IMR-90 (cell line): ENCODE measurements around the gene FLT1. TPM values are rescaled to one million over a fixed set of nuclear protein-coding genes. Genes with fewer than 3 reads are reported as not detected.

Experiments
- ATAC-seq: fragments of 200-7000 bp; cut with Tn5 transposase; 2 replicates; pipeline ENCODE4 v1.9.1; 2020; ENCODE audit warnings: low read depth, mild to moderate bottlenecking, moderate library complexity
- BruUV-seq: library from RNA; stranded (reverse); fragments of 400-500 nt; replicated peaks from 2 replicates; lab custom pipeline; 2021; lab: Mats Ljungman, UMichigan
- CTCF ChIA-PET: fragments of 300-600 bp; formaldehyde crosslinking; extraction: SDS; loops from one replicate; lab custom pipeline; 2021; ENCODE audit warnings: antibody characterized with exemption; lab: Yijun Ruan, JAX
- POLR2A ChIA-PET: fragments of 300-600 bp; sonication (Branson Sonifier 250); formaldehyde crosslinking; loops from one replicate; lab custom pipeline; 2022; ENCODE audit warnings: antibody characterized with exemption; ENCODE audit not compliant: unreplicated experiment; lab: Charles Lee
- DNase-seq: peaks from one replicate; pipeline ENCODE4 v3.0.0; 2013
- H2AFZ ChIP-seq: replicated peaks from 2 replicates; pipeline ENCODE3; 2013; ENCODE audit warnings: low read length, mild to moderate bottlenecking; ENCODE audit not compliant: poor library complexity
- H2AK5ac ChIP-seq: 2 replicates; pipeline ENCODE4 v1.6.1; 2013; ENCODE audit warnings: low read depth, low read length, inconsistent platforms
- H2AK9ac ChIP-seq: replicated peaks from 2 replicates; pipeline ENCODE3; 2013; ENCODE audit warnings: mild to moderate bottlenecking, low read depth, low read length, moderate library complexity; ENCODE audit not compliant: poor library complexity
- H2BK120ac ChIP-seq: 2 replicates; pipeline ENCODE4 v1.6.1; 2013; ENCODE audit warnings: low read depth, low read length, inconsistent platforms
- H2BK15ac ChIP-seq: 3 replicates; pipeline ENCODE4 v1.6.1; 2013; ENCODE audit warnings: low read depth, low read length, inconsistent platforms
- H2BK20ac ChIP-seq: 2 replicates; pipeline ENCODE4 v1.6.1; 2013; ENCODE audit warnings: low read depth, mild to moderate bottlenecking, inconsistent platforms, low read length, moderate library complexity
- H2BK5ac ChIP-seq: 2 replicates; pipeline ENCODE4 v1.6.1; 2013; ENCODE audit warnings: mild to moderate bottlenecking, low read depth, low read length, inconsistent platforms; ENCODE audit not compliant: poor library complexity, severe bottlenecking
- H3K14ac ChIP-seq: replicated peaks from 2 replicates; pipeline ENCODE4 v1.6.1; 2013; ENCODE audit warnings: low read depth, low read length, inconsistent platforms
- H3K18ac ChIP-seq: 2 replicates; pipeline ENCODE4 v1.6.1; 2013; ENCODE audit warnings: low read depth, low read length, control low read depth
- H3K23ac ChIP-seq: 2 replicates; pipeline ENCODE4 v1.6.1; 2013; ENCODE audit warnings: low read depth, low read length, inconsistent platforms
- H3K27ac ChIP-seq: 2 replicates; pipeline ENCODE4 v1.5.1; 2013; ENCODE audit warnings: mild to moderate bottlenecking, control low read depth, low read length; ENCODE audit not compliant: insufficient read depth
- H3K27me3 ChIP-seq: 2 replicates; pipeline ENCODE4 v1.6.1; 2013; ENCODE audit warnings: low read length; ENCODE audit not compliant: control insufficient read depth, insufficient read depth
- H3K36me3 ChIP-seq: 2 replicates; pipeline ENCODE4 v1.6.1; 2013; ENCODE audit warnings: low read length, mixed read lengths; ENCODE audit not compliant: control insufficient read depth, insufficient read depth
- H3K4ac ChIP-seq: 2 replicates; pipeline ENCODE4 v1.6.1; 2013; ENCODE audit warnings: low read depth, low read length, inconsistent platforms
- H3K4me1 ChIP-seq: 2 replicates; pipeline ENCODE4 v1.6.1; 2013; ENCODE audit warnings: low read length, mixed read lengths; ENCODE audit not compliant: control insufficient read depth, insufficient read depth
- H3K4me2 ChIP-seq: 2 replicates; pipeline ENCODE4 v1.6.1; 2013; ENCODE audit warnings: low read depth, mild to moderate bottlenecking, control low read depth, low read length, moderate library complexity
- H3K4me3 ChIP-seq: 2 replicates; pipeline ENCODE4 v1.5.1; 2013; ENCODE audit warnings: low read depth, mild to moderate bottlenecking, control low read depth, low read length, moderate library complexity; ENCODE audit not compliant: insufficient read depth
- H3K56ac ChIP-seq: 2 replicates; pipeline ENCODE4 v1.6.1; 2013; ENCODE audit warnings: low read length, inconsistent platforms; ENCODE audit not compliant: insufficient read depth; ENCODE audit errors: extremely low read depth
- H3K79me1 ChIP-seq, 2 experiments: 2 replicates each; pipeline ENCODE4 v1.6.1; 2013; ENCODE audit warnings: low read length in 2 of 2, inconsistent platforms in 1 of 2, low read depth in 1 of 2
- H3K9ac ChIP-seq: 2 replicates; pipeline ENCODE4 v1.6.1; 2013; ENCODE audit warnings: low read depth, low read length, control low read depth
- H3K9me1 ChIP-seq: 2 replicates; pipeline ENCODE4 v1.6.1; 2013; ENCODE audit warnings: low read length, inconsistent platforms; ENCODE audit not compliant: insufficient read depth
- H3K9me3 ChIP-seq: 2 replicates; pipeline ENCODE4 v1.6.1; 2013; ENCODE audit warnings: low read length; ENCODE audit not compliant: control insufficient read depth, insufficient read depth
- H4K20me1 ChIP-seq: 2 replicates; pipeline ENCODE4 v1.6.1; 2013; ENCODE audit warnings: low read length, inconsistent platforms; ENCODE audit not compliant: insufficient read depth
- H4K5ac ChIP-seq: 2 replicates; pipeline ENCODE4 v1.6.1; 2013; ENCODE audit warnings: mild to moderate bottlenecking, low read depth, low read length, control low read depth
- H4K8ac ChIP-seq, 2 experiments: 2 replicates each; pipeline ENCODE4 v1.6.1; 2013; ENCODE audit warnings: low read depth in 2 of 2, low read length in 2 of 2, control low read depth in 1 of 2, inconsistent platforms in 1 of 2
- H4K91ac ChIP-seq: 2 replicates; pipeline ENCODE4 v1.6.1; 2013; ENCODE audit warnings: low read depth, low read length, inconsistent platforms; ENCODE audit not compliant: insufficient read depth
- BHLHE40 ChIP-seq: fragments of 150-350 bp; IDR thresholded peaks from 2 replicates; pipeline ENCODE4 v1.6.1; 2016; ENCODE audit warnings: mild to moderate bottlenecking, low read depth, low read length
- CEBPB ChIP-seq: IDR thresholded peaks from 2 replicates; pipeline ENCODE4 v1.6.1; 2012; ENCODE audit warnings: low read depth, low read length, improper control_type of control experiment
- CHD1 ChIP-seq: IDR thresholded peaks from 2 replicates; pipeline ENCODE4 v1.6.1; 2012; ENCODE audit warnings: low read depth, low read length, improper control_type of control experiment
- FOS ChIP-seq: fragments of 150-350 bp; IDR thresholded peaks from 2 replicates; pipeline ENCODE4 v1.6.1; 2016; ENCODE audit warnings: low read depth, low read length
- MAZ ChIP-seq: IDR thresholded peaks from 2 replicates; pipeline ENCODE4 v1.6.1; 2012; ENCODE audit warnings: low read depth, mild to moderate bottlenecking, low read length, improper control_type of control experiment, moderate library complexity, borderline replicate concordance
- MXI1 ChIP-seq: IDR thresholded peaks from 2 replicates; pipeline ENCODE4 v1.6.1; 2012; ENCODE audit warnings: low read depth, mild to moderate bottlenecking, low read length, moderate library complexity, borderline replicate concordance
- NFE2L2 ChIP-seq: fragments of 150-350 bp; IDR thresholded peaks from 2 replicates; pipeline ENCODE4 v1.6.1; 2016; ENCODE audit warnings: low read depth, mild to moderate bottlenecking, low read length
- POLR2A ChIP-seq: IDR thresholded peaks from 2 replicates; pipeline ENCODE4 v1.6.1; 2012; ENCODE audit warnings: mild to moderate bottlenecking, low read depth, low read length
- RAD21 ChIP-seq: IDR thresholded peaks from 2 replicates; pipeline ENCODE4 v1.6.1; 2012; ENCODE audit warnings: low read length, improper control_type of control experiment
- RFX5 ChIP-seq: IDR thresholded peaks from 2 replicates; pipeline ENCODE4 v1.8.0; 2012; ENCODE audit warnings: low read depth, mild to moderate bottlenecking, low read length, moderate library complexity
- SMC3 ChIP-seq: fragments of 150-350 bp; IDR thresholded peaks from 2 replicates; pipeline ENCODE4 v1.6.1; 2016; ENCODE audit warnings: low read depth, mild to moderate bottlenecking, antibody characterized with exemption, low read length, moderate library complexity
- WGBS, 2 experiments: methylation state at CpG; one replicate each; pipeline versions ENCODE4 v1.1.5 to v1.1.7; 2013; ENCODE audit warnings: missing lambda C conversion rate in 2 of 2; ENCODE audit not compliant: insufficient read length in 1 of 2; ENCODE audit errors: extremely low coverage in 2 of 2; 5-methylcytosine and 5-hydroxymethylcytosine counted together
- dilution Hi-C: fragments of 300-500 bp; cut with HindIII; formaldehyde crosslinking; loops from one replicate; pipeline ENCODE4 v1.14.3; 2018; ENCODE audit warnings: low sequenced_read_pairs; ENCODE audit not compliant: unreplicated experiment
- in situ Hi-C: fragments of 300-500 bp; cut with MboI; formaldehyde crosslinking; loops from 3 replicates; pipeline ENCODE4 v1.14.3; 2019; ENCODE audit warnings: low sequenced_read_pairs, inconsistent platforms, mixed read lengths
- intact Hi-C: fragments of 100-400 bp; cut with micrococcal nuclease; formaldehyde crosslinking; loops from 2 replicates; pipeline ENCODE4 v1.10.0; 2022
- polyA plus RNA-seq, 3 experiments: library from polyadenylated mRNA; depleted of rRNA; stranded (reverse); fragments of >200 nt; gene quantifications; 2 replicates each; pipeline ENCODE4 v1.2.3, GENCODE V29; 2012; ENCODE audit warnings: low replicate concordance in 1 of 3
- total RNA-seq: library from RNA; depleted of rRNA; stranded (reverse); fragments of >200 nt; gene quantifications from 2 replicates; pipeline ENCODE4 v1.2.3, GENCODE V29; 2012
- TF ChIP-seq, protein P1 (sequence below): fragments of 150-350 bp; IDR thresholded peaks from 2 replicates; pipeline ENCODE4 v1.6.1; 2016; ENCODE audit warnings: low read depth, mild to moderate bottlenecking, low read length, moderate library complexity, borderline replicate concordance
- TF ChIP-seq, protein P2 (sequence below): fragments of 150-350 bp; IDR thresholded peaks from 2 replicates; pipeline ENCODE4 v1.6.1; 2017; ENCODE audit warnings: mild to moderate bottlenecking, antibody characterized with exemption, low read length, low read depth
- TF ChIP-seq, protein P3 (sequence below): conservative IDR thresholded peaks from 2 replicates; pipeline ENCODE4 v1.5.1; 2012; ENCODE audit warnings: mild to moderate bottlenecking, low read depth, low read length, improper control_type of control experiment

FLT1 gene
- total and polyA plus RNA-seq, 2 of the 4 experiments (the other 2 are of a cell fraction) = 4.5 to 10.4 TPM

DNA sequence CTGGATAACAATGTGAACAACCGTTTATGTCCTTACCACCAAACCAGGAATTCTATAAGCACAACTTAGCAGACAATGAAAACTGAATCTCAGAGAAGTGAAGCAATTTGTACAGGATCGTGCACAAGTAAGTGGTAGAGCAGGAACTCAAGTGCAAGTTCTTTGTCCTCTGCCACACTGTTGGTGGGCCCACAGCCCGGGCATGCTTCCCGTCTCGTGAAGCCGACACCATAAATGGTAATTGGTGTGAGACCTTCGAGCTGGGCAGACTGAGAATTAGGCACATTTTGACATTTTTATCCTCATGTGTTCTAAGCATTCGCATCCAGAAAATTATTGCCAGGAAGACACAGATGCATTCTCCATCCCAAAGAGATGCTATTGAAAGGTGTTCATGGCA is 27.9 kb upstream of the FLT1 start:
- no peak overlapping the region for H2BK5ac ChIP-seq
- H3K27me3 ChIP-seq = no peaks in the 10 kb centered on the region
- ChIA-PET CTCF (no interaction called here), POLR2A (no interaction called here)
- no peak overlapping the region for H2AK5ac ChIP-seq
- no peak overlapping the region for H4K8ac ChIP-seq
- intact Hi-C loops = no loop called here
- H3K79me1 ChIP-seq = no peaks in the 10 kb centered on the region
- no peak overlapping the region for H3K9ac ChIP-seq
- H3K56ac ChIP-seq = no peak overlapping the region
- H3K36me3 ChIP-seq = no peaks in the 10 kb centered on the region
- no peak overlapping the region for H3K4ac ChIP-seq
- no peak overlapping the region for H3K4me3 ChIP-seq
- H3K14ac ChIP-seq = no peak overlapping the region
- no peak overlapping the region for H2BK20ac ChIP-seq
- H2AK9ac ChIP-seq = no peak overlapping the region
- DNase-seq = no peak
- no TSS peak for BruUV-seq
- H2BK15ac ChIP-seq = no peak overlapping the region
- H3K4me1 ChIP-seq = peaks cover 3% of the 10 kb centered on the region
- dilution Hi-C loops = no loop called here
- no peak overlapping the region for H4K5ac ChIP-seq
- ATAC-seq = no peak
- H3K4me2 ChIP-seq = no peak overlapping the region
- no peak overlapping the region for H2AFZ ChIP-seq
- WGBS, 2 experiments = no CpG with 5 or more reads among the region's 8 CpGs
- TF ChIP-seq, protein P1, sequence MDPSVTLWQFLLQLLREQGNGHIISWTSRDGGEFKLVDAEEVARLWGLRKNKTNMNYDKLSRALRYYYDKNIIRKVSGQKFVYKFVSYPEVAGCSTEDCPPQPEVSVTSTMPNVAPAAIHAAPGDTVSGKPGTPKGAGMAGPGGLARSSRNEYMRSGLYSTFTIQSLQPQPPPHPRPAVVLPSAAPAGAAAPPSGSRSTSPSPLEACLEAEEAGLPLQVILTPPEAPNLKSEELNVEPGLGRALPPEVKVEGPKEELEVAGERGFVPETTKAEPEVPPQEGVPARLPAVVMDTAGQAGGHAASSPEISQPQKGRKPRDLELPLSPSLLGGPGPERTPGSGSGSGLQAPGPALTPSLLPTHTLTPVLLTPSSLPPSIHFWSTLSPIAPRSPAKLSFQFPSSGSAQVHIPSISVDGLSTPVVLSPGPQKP = no peak
- TF ChIP-seq NFE2L2 = no peak
- no peak for TF ChIP-seq SMC3
- TF ChIP-seq RFX5 = no peak
- TF ChIP-seq MAZ = no peak
- no peak for TF ChIP-seq FOS
- no peak for TF ChIP-seq CEBPB
- no peak for TF ChIP-seq BHLHE40
- TF ChIP-seq CHD1 = no peak
- TF ChIP-seq MXI1 = no peak
- TF ChIP-seq RAD21 = no peak
- no peak for TF ChIP-seq POLR2A
- TF ChIP-seq, protein P2, sequence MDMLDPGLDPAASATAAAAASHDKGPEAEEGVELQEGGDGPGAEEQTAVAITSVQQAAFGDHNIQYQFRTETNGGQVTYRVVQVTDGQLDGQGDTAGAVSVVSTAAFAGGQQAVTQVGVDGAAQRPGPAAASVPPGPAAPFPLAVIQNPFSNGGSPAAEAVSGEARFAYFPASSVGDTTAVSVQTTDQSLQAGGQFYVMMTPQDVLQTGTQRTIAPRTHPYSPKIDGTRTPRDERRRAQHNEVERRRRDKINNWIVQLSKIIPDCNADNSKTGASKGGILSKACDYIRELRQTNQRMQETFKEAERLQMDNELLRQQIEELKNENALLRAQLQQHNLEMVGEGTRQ = no peak
- TF ChIP-seq, protein P3, sequence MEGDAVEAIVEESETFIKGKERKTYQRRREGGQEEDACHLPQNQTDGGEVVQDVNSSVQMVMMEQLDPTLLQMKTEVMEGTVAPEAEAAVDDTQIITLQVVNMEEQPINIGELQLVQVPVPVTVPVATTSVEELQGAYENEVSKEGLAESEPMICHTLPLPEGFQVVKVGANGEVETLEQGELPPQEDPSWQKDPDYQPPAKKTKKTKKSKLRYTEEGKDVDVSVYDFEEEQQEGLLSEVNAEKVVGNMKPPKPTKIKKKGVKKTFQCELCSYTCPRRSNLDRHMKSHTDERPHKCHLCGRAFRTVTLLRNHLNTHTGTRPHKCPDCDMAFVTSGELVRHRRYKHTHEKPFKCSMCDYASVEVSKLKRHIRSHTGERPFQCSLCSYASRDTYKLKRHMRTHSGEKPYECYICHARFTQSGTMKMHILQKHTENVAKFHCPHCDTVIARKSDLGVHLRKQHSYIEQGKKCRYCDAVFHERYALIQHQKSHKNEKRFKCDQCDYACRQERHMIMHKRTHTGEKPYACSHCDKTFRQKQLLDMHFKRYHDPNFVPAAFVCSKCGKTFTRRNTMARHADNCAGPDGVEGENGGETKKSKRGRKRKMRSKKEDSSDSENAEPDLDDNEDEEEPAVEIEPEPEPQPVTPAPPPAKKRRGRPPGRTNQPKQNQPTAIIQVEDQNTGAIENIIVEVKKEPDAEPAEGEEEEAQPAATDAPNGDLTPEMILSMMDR = no peak
- 0 out of 2 replicates have a peak, but pooled peaks cover 3% of the 10 kb centered on the region for H3K9me1 ChIP-seq
- no peak overlapping the region for H3K18ac ChIP-seq
- no peak overlapping the region for H4K91ac ChIP-seq
- H4K20me1 ChIP-seq = no peaks in the 10 kb centered on the region
- no peaks in the 10 kb centered on the region for H3K9me3 ChIP-seq
- H3K23ac ChIP-seq = no peak overlapping the region
- no peak overlapping the region for H2BK120ac ChIP-seq
- H3K27ac ChIP-seq = no peak overlapping the region
- in situ Hi-C loops = no loop called here
